SU-DHL-6 (cell line): ENCODE results near the gene ITGB6.

ENCODE experiments used
- H2AFZ ChIP-seq: fragments of 200-600 bp; sonication (generic); 2 replicates; pipeline ENCODE4 v1.6.1; 2014; ENCODE audit warnings: low read depth, mild to moderate bottlenecking, moderate library complexity, mixed read lengths, antibody characterized with exemption, low read length; ENCODE audit not compliant: severe bottlenecking
- H3F3A ChIP-seq: fragments of 200-600 bp; shearing (Covaris generic); 2 replicates; pipeline ENCODE4 v1.6.0; 2016; ENCODE audit warnings: antibody characterized with exemption, mild to moderate bottlenecking; ENCODE audit not compliant: insufficient read depth
- H3K27ac ChIP-seq: fragments of 200-600 bp; sonication (generic); 2 replicates; pipeline ENCODE4 v1.5.1; 2016; ENCODE audit warnings: low read depth, mild to moderate bottlenecking, low read length, moderate library complexity, mixed read lengths
- H3K27me3 ChIP-seq: fragments of 200-600 bp; sonication (generic), shearing (Covaris generic); 2 replicates; pipeline ENCODE4 v1.6.0; 2014; ENCODE audit warnings: mild to moderate bottlenecking, low read length
- H3K36me3 ChIP-seq: fragments of 200-600 bp; sonication (generic); 2 replicates; pipeline ENCODE4 v1.6.1; 2014; ENCODE audit warnings: mild to moderate bottlenecking, low read length, mixed read lengths
- H3K4me2 ChIP-seq: fragments of 300-600, 200-600 bp; shearing (Covaris generic), sonication (generic); 2 replicates; pipeline ENCODE4 v1.6.0; 2014; ENCODE audit warnings: low read length, low read depth, mild to moderate bottlenecking; ENCODE audit not compliant: poor library complexity, severe bottlenecking
- H3K4me3 ChIP-seq: fragments of 200-600 bp; sonication (generic); 2 replicates; pipeline ENCODE4 v1.5.1; 2014; ENCODE audit warnings: antibody characterized with exemption, low read length, mild to moderate bottlenecking, mixed read lengths; ENCODE audit not compliant: insufficient read depth, poor library complexity, severe bottlenecking
- H3K79me2 ChIP-seq: fragments of 200-600 bp; sonication (generic); 2 replicates; pipeline ENCODE4 v1.6.1; 2014; ENCODE audit warnings: mild to moderate bottlenecking, low read length, moderate library complexity; ENCODE audit not compliant: insufficient read depth
- H3K9ac ChIP-seq: fragments of 200-600 bp; sonication (generic); 2 replicates; pipeline ENCODE4 v1.7.0; 2014; ENCODE audit warnings: mild to moderate bottlenecking, low read length
- H3K9me2 ChIP-seq: fragments of 200-600 bp; sonication (generic); replicated peaks from 2 replicates; pipeline ENCODE4 v1.6.1; 2014; ENCODE audit warnings: low read length; ENCODE audit not compliant: insufficient read depth
- H3K9me3 ChIP-seq: fragments of 200-600 bp; sonication (generic); 2 replicates; pipeline ENCODE4 v1.6.1; 2014; ENCODE audit warnings: low read length, mixed read lengths; ENCODE audit not compliant: insufficient read depth
- H4K20me1 ChIP-seq: fragments of 200-600 bp; sonication (generic); 2 replicates; pipeline ENCODE4 v1.6.1; 2014; ENCODE audit warnings: low read depth, mild to moderate bottlenecking, antibody characterized with exemption, low read length, moderate library complexity, mixed read lengths
- EZH2phosphoT487 ChIP-seq: fragments of 200-600 bp; sonication (generic), shearing (Covaris generic); conservative IDR thresholded peaks from 2 replicates; pipeline ENCODE4 v1.6.1; 2018; ENCODE audit warnings: mild to moderate bottlenecking, antibody characterized with exemption, low read length, moderate library complexity, mixed read lengths
- TF ChIP-seq, protein P1 (sequence below): fragments of 200-600 bp; sonication (generic); IDR thresholded peaks from one replicate; pipeline ENCODE4 v1.5.1; 2017; ENCODE audit warnings: antibody characterized with exemption, mild to moderate bottlenecking, low read length, moderate library complexity; ENCODE audit not compliant: insufficient read depth, poor library complexity, severe bottlenecking

The ITGB6 gene

DNA sequence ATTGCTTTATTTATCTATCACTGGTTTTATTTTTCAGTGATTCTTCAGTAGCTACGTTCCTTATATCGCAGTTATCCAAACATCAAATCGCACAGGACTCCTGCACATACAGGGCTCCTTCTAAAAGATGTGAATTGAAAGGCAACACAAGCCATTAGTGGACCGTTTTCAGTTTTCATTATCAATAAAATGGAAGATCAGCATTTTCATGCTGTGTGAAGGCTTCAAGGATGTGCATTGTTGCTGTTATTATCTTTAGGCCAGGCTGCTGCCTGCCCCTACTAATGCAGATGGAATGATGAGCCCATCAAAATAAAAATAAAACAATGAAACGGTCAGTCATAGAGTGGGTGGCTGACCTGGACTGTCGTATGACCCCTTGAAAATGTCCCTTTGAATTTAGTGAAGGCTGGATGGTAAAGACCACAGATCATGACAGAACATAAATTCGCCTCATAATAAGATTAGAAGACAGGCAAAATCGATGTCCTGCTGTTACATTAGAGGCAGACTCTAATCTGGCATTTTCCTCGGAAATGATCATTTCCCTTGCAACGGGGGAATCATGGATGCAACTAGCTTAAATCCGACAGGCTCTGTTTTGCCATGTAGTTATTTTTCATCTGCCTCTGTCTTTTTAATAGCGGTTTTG is 32.9 kb downstream of the ITGB6 start:
- TF ChIP-seq, protein P1, sequence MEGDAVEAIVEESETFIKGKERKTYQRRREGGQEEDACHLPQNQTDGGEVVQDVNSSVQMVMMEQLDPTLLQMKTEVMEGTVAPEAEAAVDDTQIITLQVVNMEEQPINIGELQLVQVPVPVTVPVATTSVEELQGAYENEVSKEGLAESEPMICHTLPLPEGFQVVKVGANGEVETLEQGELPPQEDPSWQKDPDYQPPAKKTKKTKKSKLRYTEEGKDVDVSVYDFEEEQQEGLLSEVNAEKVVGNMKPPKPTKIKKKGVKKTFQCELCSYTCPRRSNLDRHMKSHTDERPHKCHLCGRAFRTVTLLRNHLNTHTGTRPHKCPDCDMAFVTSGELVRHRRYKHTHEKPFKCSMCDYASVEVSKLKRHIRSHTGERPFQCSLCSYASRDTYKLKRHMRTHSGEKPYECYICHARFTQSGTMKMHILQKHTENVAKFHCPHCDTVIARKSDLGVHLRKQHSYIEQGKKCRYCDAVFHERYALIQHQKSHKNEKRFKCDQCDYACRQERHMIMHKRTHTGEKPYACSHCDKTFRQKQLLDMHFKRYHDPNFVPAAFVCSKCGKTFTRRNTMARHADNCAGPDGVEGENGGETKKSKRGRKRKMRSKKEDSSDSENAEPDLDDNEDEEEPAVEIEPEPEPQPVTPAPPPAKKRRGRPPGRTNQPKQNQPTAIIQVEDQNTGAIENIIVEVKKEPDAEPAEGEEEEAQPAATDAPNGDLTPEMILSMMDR: no peak
- no peak for TF ChIP-seq EZH2phosphoT487
- H3K27me3 ChIP-seq: no peaks in the 10 kb centered on the region
- no peak overlapping the region for H3K9ac ChIP-seq
- no peaks in the 10 kb centered on the region for H3K9me3 ChIP-seq
- H3K9me2 ChIP-seq: no peaks in the 10 kb centered on the region
- no peak overlapping the region for H3K4me3 ChIP-seq
- H3K27ac ChIP-seq: no peak overlapping the region
- H3K79me2 ChIP-seq: no peaks in the 10 kb centered on the region
- no peak overlapping the region for H2AFZ ChIP-seq
- H4K20me1 ChIP-seq: no peaks in the 10 kb centered on the region
- H3K4me2 ChIP-seq: no peak overlapping the region
- H3F3A ChIP-seq: no peaks in the 10 kb centered on the region
- H3K36me3 ChIP-seq: no peaks in the 10 kb centered on the region

DNA sequence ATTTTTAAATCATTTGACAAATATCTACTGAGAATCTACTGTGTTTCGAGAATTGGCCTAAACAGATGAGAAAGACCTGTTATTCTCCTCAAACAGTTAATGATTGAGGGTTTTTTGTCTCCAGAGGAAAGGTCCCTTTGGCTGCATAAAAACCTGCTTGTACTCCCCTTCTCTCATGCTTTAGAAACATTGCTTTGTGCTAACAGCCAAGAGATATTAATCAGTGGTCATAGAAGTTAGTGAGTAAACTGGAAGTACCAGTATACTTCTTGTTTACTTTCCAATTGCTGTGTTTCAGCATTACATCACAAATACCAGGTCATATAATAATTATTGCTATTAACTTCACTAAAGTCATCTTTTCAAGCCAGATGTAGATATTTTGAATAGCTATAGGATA is 34.1 kb downstream of the ITGB6 start:
- no peaks in the 10 kb centered on the region for H3K27me3 ChIP-seq
- no peak overlapping the region for H3K9ac ChIP-seq
- no peak overlapping the region for H3K27ac ChIP-seq
- H3K9me3 ChIP-seq: no peaks in the 10 kb centered on the region
- no peaks in the 10 kb centered on the region for H3K36me3 ChIP-seq
- no peak for TF ChIP-seq EZH2phosphoT487
- TF ChIP-seq, protein P1: no peak
- H4K20me1 ChIP-seq: no peaks in the 10 kb centered on the region
- no peaks in the 10 kb centered on the region for H3K9me2 ChIP-seq
- no peak overlapping the region for H3K4me3 ChIP-seq
- H3K79me2 ChIP-seq: no peaks in the 10 kb centered on the region
- H3K4me2 ChIP-seq: no peak overlapping the region
- H3F3A ChIP-seq: no peaks in the 10 kb centered on the region
- H2AFZ ChIP-seq: no peak overlapping the region

DNA sequence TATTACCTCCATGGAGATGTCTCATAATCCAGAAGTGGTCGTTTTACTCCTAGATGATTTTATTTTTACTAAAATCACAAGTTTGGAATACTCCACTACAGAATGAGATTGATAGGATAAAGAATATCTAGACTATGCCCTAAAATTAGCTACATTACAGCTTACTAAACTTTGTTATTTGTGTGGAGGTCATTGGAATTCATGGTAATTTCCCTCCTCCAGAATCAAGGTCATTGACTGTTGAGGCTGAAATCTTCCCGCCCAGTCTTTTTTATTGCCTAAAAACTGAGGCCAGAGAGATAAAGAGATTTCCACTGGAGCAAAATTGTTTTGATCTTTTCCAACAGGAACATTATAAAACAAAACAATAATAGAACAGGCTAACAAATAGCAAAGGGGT is 35.0 kb downstream of the ITGB6 start:
- TF ChIP-seq EZH2phosphoT487: no peak
- TF ChIP-seq, protein P1: no peak
- no peak overlapping the region for H2AFZ ChIP-seq

More for the DNA sequence above, 35.0 kb downstream of the ITGB6 start:
- Histone ChIP-seq H3K4me2 (no peak overlapping the region), H3K36me3 (no peaks in the 10 kb centered on the region), H3K9me3 (no peaks in the 10 kb centered on the region), H4K20me1 (no peaks in the 10 kb centered on the region), H3K9me2 (no peaks in the 10 kb centered on the region), H3K27me3 (no peaks in the 10 kb centered on the region), H3K9ac (no peak overlapping the region), H3K27ac (no peak overlapping the region), H3K79me2 (no peaks in the 10 kb centered on the region), H3K4me3 (no peak overlapping the region), H3F3A (no peaks in the 10 kb centered on the region)
